Kidney epithelial cell (primary cell): ENCODE measurements around the gene STK32A. TPM values are rescaled to one million over a fixed set of nuclear protein-coding genes. Genes with fewer than 3 reads are reported as not detected.

Source experiments
- DNase-seq: peaks from one replicate; pipeline ENCODE4 v3.0.0-alpha.2; 2010; ENCODE audit warnings: low read depth
- H3K27me3 ChIP-seq: 2 replicates; pipeline ENCODE4 v1.6.0; 2011; ENCODE audit warnings: low read length; ENCODE audit not compliant: control insufficient read depth, insufficient read depth
- H3K36me3 ChIP-seq: 2 replicates; pipeline ENCODE4 v1.5.1; 2011; ENCODE audit warnings: low read length; ENCODE audit not compliant: control insufficient read depth, insufficient read depth
- H3K4me3 ChIP-seq: 2 replicates; pipeline ENCODE4 v1.5.1; 2011; ENCODE audit warnings: low read depth, mild to moderate bottlenecking, control low read depth, low read length
- total RNA-seq: library from RNA; depleted of rRNA; stranded (reverse); fragments of >200 nt; gene quantifications from 2 replicates; pipeline ENCODE4 v1.2.3, GENCODE V29; 2015
- TF ChIP-seq, protein P1 (sequence below): IDR thresholded peaks from 2 replicates; pipeline ENCODE4 v1.5.1; 2011; ENCODE audit warnings: mild to moderate bottlenecking, moderate library complexity, low read length, control low read depth, inconsistent platforms; ENCODE audit not compliant: insufficient read depth, poor library complexity, severe bottlenecking

Gene STK32A
- total RNA-seq, 1 donor from 2014 or later: 3.7 TPM

DNA sequence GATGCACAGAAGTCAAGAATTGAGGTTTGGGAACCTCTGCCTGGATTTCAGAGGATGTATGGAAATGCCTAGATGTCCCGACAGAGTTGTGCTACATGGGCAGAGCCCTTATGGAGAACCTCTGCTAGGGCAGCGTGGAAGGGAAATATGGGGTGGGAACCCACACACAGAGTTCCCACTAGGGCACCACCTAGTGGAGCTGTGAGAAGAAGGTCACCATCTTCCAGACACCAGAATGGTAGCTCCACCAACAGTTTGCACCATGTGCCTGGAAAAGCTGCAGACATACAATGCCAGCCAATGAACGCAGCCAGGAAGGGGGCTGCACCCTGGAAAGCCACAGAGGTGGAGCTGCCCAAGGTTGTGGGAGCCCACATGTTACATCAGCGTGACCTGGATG, 104.5 kb downstream of the STK32A start:
- TF ChIP-seq, protein P1, sequence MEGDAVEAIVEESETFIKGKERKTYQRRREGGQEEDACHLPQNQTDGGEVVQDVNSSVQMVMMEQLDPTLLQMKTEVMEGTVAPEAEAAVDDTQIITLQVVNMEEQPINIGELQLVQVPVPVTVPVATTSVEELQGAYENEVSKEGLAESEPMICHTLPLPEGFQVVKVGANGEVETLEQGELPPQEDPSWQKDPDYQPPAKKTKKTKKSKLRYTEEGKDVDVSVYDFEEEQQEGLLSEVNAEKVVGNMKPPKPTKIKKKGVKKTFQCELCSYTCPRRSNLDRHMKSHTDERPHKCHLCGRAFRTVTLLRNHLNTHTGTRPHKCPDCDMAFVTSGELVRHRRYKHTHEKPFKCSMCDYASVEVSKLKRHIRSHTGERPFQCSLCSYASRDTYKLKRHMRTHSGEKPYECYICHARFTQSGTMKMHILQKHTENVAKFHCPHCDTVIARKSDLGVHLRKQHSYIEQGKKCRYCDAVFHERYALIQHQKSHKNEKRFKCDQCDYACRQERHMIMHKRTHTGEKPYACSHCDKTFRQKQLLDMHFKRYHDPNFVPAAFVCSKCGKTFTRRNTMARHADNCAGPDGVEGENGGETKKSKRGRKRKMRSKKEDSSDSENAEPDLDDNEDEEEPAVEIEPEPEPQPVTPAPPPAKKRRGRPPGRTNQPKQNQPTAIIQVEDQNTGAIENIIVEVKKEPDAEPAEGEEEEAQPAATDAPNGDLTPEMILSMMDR: no peak
- DNase-seq: no peak
- no peak overlapping the region for H3K4me3 ChIP-seq

DNA sequence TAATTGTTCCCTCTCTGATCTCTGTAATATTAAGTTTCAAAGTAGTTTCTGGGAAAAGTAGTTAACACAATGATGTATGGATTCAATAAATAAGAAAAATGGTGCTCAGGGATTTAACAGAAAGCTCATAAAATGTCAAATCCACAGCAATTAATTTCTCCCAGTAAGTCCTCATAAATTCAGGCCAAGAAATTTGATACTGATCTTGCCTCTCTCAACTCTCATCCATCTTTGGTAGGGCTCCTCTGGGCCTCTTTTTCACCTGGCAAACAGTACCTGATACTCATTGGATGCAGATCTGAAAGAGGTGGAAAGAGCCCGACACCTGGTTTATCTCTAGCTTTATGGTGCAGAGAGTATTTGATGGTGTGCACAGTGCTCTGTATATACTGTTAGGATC, 106.1 kb downstream of the STK32A start:
- DNase-seq: no peak

More for the DNA sequence above, 104.5 kb downstream of the STK32A start:
- Histone ChIP-seq H3K27me3 (no peaks in the 10 kb centered on the region), H3K36me3 (no peaks in the 10 kb centered on the region)

DNA sequence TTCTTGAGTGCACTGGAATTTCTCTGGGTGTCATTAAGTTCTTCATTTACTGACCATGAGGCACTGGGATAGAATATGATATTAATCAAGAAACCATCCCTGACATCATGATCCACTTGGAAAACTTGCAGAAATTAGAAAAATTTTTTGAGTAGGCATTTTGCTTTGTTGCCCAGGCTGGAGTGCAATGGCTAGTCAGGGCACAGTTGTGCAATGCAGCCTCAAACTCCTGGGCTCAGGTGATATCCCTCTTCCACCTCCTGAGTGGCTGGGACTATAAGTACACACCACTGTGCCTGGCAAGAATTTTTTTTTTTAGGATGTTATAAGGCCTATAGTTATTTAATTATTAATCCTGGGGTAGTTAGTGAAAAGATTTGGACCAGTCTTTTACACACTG, 106.5 kb downstream of the STK32A start:
- Histone ChIP-seq H3K36me3 (no peaks in the 10 kb centered on the region), H3K4me3 (no peak overlapping the region), H3K27me3 (no peaks in the 10 kb centered on the region)
- TF ChIP-seq, protein P1: no peak
- no peak for DNase-seq

More for the DNA sequence above, 106.1 kb downstream of the STK32A start:
- no peaks in the 10 kb centered on the region for H3K36me3 ChIP-seq
- no peaks in the 10 kb centered on the region for H3K27me3 ChIP-seq
- TF ChIP-seq, protein P1: no peak
- H3K4me3 ChIP-seq: no peak overlapping the region

DNA sequence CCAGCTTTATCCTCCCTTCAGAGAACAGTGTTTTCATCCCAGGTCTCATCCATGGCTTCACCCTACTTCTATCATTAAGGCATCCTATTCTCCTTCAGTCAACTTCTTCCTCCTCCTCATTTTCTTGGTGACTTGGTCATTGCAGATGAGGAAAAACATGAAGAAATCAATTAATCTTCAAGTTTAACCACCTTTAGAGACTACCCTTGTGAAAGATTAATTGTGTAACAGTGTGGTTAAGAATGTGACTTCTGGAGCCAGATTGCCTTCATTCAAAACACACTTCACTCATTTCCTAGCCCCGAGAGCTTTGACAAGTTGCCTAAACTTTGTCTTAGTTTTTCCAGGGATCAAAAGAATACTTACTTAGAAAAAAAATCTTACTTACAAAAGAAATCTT, 110.0 kb downstream of the STK32A start:
- DNase-seq: no peak
- Histone ChIP-seq H3K36me3 (no peaks in the 10 kb centered on the region), H3K27me3 (no peaks in the 10 kb centered on the region), H3K4me3 (no peak overlapping the region)
- TF ChIP-seq, protein P1: no peak

DNA sequence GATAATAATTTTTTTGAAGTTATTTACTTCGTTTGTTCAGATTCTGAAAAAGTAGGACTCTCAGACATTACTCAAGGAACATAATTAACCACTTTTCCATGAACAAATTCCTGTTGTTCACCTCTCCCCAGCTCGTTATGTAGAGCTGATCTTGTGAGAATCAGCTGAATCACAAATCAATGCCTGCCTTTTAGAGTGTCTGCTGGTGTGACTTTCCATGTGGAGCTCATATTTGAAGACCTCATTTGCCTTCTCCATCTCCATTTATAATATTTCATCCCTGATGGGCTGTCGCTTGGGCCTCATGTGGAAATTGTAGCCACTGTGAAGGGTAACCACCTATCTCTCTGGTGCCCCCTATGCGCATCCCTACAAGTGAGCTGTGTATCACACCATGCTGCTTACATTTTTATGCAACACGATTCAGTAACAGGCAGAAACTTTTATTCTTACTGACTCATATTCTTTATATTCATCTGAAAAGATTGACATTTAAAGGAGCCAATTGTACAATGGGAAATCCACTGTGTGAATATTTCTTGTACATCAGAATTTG, 111.3 kb downstream of the STK32A start:
- DNase-seq: no peak
- Histone ChIP-seq H3K27me3 (no peaks in the 10 kb centered on the region), H3K36me3 (no peaks in the 10 kb centered on the region), H3K4me3 (no peak overlapping the region)
- TF ChIP-seq, protein P1: peak; percentile 7

DNA sequence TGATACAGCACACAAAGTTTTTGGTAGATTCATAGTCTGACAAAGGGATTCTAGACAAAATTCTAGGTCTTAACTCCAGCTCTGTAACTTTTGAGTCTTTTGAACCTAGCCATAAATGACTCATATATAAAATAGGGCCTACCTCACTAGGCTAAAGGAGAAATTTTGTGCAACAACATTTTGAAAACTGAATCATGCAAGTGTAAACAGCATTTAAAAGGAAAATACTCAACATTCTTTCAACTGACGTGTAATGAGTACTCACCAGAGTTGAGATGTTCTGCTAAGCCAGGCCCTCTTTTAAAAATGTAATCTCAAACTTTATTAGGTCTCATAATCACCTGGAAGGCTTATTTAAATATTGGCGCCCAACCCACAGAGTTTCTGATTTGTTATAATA, 113.2 kb downstream of the STK32A start:
- H3K4me3 ChIP-seq: no peak overlapping the region

More for the DNA sequence above, 113.2 kb downstream of the STK32A start:
- Histone ChIP-seq H3K27me3 (no peaks in the 10 kb centered on the region), H3K36me3 (no peaks in the 10 kb centered on the region)
- TF ChIP-seq, protein P1: no peak
- no peak for DNase-seq
